ENCODE measurements around the gene BTD.

GRCh38 chr3:15562560-15562959 lies 39.0 kb upstream of the BTD start:
- no peak for TF ChIP-seq POLR2A (IDR thresholded peaks at IDR 0.05; ENCODE audit: low read length)
- no peak for TF ChIP-seq GATA1 (IDR thresholded peaks at IDR 0.05; ENCODE audit: low read depth, low read length)

Data from erythroblast (primary cell).